HG03575 (cell line): Measurements from ENCODE around the gene TPSG1.
"Not testable (repeated sequence)": the region's sequence is repeated elsewhere in the genome, so short reads cannot be mapped to it uniquely, and the experiment has no call there.

ENCODE experiments used
- ATAC-seq: cut with Tn5 transposase; IDR thresholded peaks from one replicate; pipeline ENCODE4 v1.9.1; 2021; ENCODE audit not compliant: unreplicated experiment, insufficient number of reproducible peaks, low FRiP score; ENCODE audit errors: extremely low read depth

The TPSG1 gene

DNA sequence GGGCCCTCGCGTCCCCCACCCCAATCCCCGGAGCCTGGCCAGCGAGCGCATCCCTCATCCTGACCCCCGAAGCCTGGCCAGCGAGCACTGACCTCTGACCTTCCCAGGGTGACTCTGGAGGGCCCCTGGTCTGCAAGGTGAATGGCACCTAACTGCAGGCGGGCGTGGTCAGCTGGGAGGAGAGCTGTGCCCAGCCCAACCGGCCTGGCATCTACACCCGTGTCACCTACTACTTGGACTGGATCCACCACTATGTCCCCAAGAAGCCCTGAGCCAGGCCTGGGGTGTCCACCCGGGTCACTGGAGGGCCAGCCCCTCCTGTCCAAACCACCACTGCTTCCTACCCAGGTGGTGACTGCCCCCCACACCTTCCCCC is 33.1 kb upstream of the TPSG1 start:
- ATAC-seq, result no peak

DNA sequence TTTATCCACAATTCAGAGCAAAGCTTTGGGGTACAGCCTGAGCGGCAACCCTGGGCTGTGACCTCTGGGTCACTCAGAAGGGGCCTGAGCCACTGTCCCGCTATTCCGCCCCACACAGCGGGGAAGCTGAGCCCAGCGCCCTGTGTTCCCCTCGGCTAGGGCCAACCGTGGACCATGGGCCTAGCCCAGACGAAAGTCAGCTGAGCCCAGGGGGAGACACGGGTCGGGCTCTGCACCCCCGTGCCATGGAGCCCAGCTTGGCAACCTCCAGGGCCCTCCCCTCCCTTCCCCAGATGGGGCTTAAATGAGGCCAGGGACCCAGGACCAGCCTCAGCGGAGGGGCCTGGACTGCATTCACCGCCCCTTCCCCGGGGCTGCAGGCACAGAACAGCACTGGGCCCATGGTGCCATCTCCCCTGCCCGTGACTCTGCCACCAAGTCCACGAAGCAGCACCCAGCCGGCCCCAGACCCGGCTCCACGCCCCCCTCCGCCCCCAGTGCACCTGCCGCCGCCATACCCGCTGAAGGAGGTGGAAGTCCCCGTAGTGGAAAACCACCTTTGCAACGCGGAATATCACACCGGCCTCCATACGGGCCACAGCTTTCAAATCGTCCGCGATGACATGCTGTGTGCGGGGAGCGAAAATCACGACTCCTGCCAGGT is 32.6 kb upstream of the TPSG1 start:
- ATAC-seq, result no peak

DNA sequence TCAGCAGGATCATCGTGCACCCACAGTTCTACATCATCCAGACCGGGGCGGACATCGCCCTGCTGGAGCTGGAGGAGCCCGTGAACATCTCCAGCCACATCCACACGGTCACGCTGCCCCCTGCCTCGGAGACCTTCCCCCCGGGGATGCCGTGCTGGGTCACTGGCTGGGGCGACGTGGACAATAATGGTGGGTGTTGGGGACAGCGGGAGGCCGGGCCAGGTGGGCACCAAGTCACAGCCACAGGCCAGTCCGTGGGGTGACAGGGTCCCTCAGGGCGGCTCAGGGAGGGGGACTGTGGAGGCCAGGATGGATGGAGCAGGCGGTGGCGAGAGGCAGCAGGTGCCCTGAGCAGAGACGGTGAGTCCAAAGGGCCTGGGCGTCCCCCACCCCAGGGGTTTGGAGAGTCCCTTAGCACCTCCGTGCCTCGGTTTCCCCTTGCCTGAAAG is 31.8 kb upstream of the TPSG1 start:
- ATAC-seq, result no peak

DNA sequence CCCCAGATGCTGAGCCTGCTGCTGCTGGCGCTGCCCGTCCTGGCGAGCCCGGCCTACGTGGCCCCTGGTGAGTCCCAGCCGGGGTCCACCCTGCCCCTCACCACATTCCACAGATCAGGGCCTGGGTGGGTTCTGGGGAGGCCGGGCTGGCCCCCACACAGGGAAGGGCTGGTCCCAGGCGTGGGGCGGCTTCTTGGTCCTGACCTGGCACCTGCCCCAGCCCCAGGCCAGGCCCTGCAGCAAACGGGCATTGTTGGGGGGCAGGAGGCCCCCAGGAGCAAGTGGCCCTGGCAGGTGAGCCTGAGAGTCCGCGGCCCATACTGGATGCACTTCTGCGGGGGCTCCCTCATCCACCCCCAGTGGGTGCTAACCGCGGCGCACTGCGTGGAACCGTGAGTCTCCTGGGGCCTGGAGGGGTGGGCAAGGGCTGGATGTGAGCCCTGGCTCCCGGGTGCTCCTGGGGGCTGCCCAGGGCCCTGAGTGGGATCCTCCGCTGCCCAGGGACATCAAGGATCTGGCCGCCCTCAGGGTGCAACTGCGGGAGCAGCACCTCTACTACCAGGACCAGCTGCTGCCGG is 31.3 kb upstream of the TPSG1 start:
- ATAC-seq, result not testable (repeated sequence)

DNA sequence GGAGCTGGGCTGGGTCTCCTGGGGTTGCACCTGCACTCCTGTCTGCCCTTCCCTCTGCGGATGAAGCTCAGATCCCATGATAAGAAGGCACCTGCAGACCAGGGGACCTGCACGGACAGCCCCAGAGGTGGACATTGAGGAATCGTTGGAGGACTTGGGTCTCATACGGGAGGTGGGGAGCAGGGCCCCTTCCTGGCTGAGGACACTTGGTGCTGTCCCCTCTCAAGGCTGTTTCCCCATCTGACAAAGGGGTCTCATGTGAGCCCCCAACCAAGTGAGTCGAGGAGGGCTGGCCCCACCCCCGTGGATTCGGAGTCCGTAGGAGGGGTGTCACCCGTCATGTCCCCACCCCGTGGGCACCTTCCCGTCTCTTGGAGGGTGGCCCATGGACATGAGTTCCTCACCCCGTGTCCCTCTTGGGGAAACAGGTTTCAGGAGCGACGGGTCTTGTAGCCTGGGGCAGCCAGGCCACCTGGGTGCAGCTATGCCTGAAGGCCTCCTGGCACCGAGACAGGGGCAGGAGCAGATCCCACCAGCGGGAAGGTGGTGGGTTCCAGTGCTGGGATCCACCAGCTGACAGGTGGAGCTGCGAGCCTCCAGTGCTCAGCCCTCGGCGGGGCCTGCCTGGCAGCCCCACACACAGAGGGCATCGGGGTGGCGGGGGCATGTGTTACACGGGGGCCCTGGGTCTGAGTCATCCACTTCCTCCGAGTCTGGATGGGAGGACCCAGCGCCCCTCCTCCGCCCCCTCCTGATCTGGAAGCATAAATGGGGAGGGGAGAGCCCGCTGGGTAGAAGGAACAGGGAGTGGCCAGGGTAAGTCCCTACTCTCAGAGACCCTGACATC is 30.4 kb upstream of the TPSG1 start, which contains the start of gene TPSD1:
TPSD1 (plus strand) TSS at position 794 of the 847 bp plus-strand sequence. CDS start 212 bp downstream, outside the sequence.
- not testable (repeated sequence) for ATAC-seq

DNA sequence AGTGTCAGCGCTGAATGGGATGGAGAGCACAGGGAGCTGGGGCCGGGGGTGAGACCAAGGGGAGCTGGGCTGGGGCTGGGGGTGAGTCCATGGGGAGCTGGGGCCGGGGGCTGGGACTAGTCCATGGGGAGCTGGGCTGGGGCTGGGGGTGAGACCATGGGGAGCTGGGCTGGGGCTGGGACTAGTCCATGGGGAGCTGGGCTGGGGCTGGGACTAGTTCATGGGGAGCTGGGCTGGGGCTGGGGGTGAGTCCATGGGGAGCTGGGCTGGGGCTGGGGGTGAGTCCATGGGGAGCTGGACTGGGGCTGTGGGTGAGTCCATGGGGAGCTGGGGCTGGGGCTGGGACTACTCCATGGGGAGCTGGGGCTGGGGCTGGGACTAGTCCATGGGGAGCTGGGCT is 29.8 kb upstream of the TPSG1 start:
- not testable (repeated sequence) for ATAC-seq

DNA sequence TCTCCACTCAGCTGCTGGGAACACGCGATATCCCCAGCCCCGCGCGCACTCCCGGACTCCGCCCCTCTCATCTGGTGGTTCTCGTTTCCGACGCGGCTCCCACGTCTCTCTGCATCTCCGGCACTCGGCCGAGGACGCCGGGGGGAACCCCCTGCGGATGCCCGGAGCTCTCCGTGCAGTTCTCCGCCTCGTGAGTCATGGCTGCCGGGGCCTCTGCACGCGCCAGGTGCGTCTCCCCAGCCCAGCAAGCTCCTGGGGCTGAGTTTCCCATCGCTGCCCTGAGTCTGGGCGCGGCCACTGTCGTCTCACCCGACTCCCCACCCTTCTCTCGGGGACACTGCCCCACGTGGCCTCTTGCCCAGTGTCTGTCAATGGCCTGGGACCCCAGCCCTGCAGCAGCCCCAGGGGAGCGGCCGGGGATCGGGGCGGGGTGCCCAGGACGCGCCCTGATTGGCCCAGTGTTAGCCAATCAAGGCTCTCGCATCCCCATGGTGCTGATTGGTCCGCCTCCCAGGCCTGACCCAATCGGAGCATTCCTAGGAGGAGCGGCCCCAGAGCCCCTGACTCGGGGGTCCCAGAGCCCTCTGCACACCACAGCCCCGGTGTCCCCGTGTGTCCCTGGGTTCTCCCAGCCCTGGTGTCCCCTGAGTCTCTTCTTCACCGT is 28.8 kb upstream of the TPSG1 start:
- not testable (repeated sequence) for ATAC-seq

DNA sequence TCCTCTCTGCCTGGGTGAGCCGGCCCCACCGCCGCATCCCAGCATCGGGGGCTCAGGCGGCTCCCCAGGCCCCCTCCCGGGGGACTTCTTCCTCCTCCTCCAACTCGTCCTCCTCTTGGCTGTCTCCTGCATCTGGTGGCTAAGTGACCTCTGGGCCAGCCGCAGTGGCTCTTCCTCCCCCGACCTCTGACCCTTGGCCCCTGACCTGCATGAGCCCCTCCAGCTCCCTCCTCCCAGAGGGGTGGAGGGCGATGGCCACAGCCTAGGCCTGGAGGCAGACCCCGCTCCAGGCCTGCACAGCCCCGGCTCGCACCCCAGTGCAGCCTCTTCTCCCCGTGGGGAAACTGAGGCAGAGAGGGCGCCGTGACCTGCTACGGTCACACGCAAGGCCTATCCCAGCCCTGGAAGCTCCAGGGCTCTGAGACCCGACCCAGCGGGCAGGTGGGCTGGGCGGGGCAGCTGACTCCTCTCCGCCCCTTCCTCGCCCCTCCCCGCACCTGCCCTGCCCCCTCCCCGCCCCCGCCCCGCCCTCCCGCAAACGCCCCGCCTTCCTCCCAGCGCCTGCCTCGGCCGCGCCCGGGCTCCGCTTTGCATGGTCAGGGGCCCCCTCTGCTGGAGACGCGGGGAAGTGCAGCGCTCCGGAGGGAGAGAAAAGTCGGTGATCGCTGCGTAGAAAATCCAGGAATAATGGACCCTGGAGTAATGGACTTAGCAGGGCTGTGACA is 24.1 kb upstream of the TPSG1 start:
- ATAC-seq, result not testable (repeated sequence)

DNA sequence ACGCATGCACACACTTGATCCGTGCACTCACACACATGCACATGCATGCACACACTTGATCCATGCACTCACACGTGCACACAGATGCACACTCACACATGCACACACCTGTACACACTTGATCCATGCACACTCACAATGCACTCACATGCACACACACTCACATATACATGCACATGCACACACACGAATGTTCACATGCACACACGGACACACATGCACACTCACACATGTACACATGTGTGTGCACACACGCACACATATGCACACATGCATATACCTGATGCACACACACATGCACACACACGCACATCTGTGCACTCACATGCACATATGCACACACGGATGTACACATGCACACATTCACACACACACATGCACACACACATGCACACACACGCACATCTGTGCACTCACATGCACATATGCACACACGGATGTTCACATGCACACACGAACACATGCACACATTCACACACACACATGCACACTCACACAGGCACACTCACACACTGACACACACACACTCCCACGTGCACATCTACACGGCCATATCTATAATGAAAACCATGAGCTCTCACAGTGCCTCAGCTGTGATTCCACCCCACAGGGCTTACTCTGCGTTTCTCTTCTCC is 23.0 kb upstream of the TPSG1 start:
- ATAC-seq, result not testable (repeated sequence)

DNA sequence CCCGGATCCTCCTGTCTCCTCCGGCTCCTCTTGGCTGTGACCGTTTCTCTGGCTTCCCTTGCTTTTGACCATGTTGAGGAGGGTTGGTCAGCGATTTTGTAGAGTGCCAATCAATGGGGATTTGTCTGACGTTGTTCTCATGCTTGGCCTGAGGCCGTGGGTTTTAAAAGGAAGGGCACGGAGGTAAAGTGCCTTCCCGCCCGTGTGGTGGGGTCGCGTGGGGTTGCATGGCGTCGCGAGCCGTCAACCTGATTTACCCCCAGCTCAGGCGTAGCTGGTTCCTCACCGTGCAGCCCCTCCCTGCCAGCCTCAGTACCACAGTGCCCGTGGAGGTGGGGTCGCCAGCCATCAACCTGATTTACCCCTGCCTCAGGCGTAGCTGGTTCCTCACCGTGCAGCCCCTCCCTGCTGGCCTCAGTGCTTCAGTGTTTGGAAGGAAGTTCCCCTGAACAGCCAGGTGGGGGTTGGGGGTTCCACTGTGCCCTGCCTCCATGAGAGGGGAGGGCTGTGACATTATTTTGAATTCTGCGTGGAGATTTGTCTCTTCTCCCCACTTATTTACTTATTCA is 20.5 kb upstream of the TPSG1 start:
- ATAC-seq, result no peak

DNA sequence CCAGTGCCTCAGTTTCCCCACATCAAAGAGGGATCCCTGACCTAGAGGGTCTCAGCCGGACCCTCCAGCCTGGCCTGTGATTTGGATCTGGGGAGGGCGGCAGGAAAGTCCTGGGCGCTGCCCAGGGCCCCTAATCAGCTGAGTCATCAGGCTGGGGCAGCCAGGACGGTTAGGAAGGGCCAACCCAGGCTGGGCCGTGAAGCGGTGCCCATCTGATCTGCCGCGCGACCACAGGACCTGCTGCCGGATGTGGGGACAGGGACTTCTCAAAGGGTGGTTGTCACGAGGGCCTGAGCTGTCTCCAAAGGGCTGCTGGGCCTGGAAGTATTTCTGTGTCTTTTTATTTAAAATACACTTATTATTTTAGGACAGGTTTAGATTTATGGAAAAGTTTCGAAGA is 19.8 kb upstream of the TPSG1 start:
- ATAC-seq, result no peak

DNA sequence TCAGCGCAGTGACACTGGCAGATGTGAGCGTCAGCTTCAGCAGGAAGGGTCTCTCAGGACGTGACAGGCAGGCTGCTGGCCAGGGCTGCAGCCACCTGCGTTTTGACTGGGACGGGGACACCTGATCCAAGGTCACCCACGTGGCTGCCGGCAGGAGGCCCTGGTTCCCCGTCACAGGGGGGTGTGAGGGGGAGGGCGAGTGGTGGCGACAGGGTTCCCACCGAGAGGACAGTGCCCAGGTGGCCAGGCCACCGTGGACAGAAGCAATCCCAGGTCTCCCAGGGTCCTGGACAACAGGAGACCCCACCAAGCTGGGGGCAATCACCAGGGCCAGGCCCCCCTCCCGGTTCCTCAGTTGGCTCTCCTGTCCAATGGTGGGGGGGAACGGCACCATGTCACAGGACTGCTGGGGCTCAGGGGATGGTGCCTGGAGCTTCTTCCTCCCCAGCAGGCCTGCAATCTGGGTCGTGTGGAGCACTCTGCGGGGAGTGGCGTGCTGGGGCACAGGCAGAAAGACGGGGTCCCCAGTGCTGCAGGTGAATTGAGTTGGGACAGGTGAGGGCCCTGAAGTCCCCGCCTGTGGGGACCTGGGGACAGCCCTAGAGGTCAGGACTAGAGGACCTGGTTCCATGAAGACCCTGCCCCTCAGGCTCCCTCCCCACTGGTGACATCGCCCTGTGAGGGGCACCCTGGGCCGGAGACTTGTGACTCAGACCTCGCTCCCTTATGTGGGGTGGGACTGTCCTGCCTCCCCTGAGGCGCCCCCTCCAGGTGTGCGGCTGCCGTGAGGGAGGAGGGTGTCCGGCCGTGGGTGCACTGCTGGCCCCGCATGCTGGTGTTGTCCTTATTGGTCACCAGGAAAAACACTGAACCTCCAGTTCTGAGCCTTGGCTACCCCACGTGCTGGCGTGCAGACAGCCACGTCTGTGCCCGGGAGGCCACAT is 19.1 kb upstream of the TPSG1 start:
- not testable (repeated sequence) for ATAC-seq

DNA sequence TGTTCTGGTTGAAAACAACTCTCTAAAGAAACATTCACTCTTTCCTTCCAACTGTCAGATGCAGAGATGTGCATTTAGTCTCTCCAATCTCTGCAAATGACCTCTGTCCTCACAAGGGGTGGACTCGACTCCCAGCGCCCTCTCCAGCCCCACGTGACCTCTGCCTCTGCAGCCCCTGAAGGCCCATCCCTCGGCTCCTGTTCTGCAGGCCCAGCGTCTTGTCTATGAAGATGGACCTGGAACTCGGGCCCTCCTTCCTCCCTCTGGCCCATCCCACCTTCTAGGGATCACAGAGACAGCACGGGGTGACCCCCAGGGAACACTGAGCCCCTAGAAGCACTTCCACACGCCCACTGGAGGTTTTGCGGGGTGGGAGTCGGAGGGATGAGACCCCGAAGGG is 18.3 kb upstream of the TPSG1 start:
- not testable (repeated sequence) for ATAC-seq

DNA sequence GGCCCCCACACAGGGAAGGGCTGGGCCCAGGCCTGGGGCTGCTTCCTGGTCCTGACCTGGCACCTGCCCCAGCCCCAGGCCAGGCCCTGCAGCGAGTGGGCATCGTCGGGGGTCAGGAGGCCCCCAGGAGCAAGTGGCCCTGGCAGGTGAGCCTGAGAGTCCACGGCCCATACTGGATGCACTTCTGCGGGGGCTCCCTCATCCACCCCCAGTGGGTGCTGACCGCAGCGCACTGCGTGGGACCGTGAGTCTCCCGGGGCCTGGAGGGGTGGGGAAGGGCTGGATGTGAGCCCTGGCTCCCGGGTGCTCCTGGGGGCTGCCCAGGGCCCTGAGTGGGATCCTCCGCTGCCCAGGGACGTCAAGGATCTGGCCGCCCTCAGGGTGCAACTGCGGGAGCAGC is 16.0 kb upstream of the TPSG1 start:
- not testable (repeated sequence) for ATAC-seq

DNA sequence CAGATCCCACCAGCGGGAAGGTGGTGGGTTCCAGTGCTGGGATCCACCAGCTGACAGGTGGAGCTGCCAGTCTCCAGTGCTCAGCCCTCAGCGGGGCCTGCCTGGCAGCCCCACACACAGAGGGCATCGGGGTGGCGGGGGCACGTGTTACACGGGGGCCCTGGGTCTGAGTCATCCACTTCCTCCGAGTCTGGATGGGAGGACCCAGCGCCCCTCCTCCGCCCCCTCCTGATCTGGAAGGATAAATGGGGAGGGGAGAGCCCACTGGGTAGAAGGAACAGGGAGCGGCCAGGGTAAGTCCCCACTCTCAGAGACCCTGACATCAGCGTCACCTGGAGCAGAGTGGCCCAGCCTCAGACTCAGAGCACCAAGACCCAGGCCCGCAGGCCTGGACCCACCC is 15.4 kb upstream of the TPSG1 start, which contains the start of gene TPSAB1:
TPSAB1 (plus strand) TSS at position 270 of the 400 bp plus-strand sequence. CDS start 234 bp downstream, outside the sequence.
- ATAC-seq, result not testable (repeated sequence)

DNA sequence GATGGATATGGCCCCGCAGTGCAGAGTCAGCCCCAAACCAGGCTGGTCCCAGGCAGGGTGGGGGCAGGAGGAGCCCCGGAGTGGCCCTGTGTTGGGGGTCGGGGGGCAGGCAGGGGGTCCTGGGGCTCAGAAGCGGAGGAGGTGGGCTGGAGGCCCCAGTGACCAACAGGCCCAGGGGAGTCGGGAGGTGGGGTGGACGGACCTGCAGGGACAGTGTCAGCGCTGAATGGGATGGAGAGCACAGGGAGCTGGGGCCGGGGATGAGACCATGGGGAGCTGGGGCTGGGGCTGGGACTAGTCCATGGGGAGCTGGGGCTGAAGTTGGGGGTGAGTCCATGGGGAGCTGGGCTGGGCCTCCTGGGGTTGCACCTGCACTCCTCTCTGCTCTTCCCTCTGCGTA is 14.5 kb upstream of the TPSG1 start:
- ATAC-seq, result not testable (repeated sequence)

DNA sequence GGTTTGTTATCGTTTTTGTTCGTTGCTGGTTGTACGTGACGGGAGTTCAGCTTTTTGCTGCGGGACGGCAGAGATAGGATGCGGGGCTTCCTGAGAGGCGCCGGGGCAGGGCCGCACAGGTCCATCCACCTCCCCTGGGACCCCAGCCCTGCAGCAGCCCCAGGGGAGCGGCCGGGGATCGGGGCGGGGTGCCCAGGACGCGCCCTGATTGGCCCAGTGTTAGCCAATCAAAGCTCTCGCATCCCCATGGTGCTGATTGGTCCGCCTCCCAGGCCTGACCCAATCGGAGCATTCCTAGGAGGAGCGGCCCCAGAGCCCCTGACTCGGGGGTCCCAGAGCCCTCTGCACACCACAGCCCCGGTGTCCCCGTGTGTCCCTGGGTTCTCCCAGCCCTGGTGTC is 13.8 kb upstream of the TPSG1 start:
- not testable (repeated sequence) for ATAC-seq
